ENCODE measurements around the gene ISM1.

Gene ISM1

GRCh38 chr20:13333036-13333435 is 112.0 kb downstream of the ISM1 start:
- no peak for TF ChIP-seq CTCF (conservative IDR thresholded peaks at IDR 0.05)
- no peak for TF ChIP-seq ZFX (IDR thresholded peaks at IDR 0.05)
- no peak overlapping the region for H3K27ac ChIP-seq

- TF ChIP-seq ZFX (IDR thresholded peaks at IDR 0.05) = no peak
- TF ChIP-seq CTCF (conservative IDR thresholded peaks at IDR 0.05) = no peak
- H3K27ac ChIP-seq = no peak overlapping the region
These were observed 112.7 kb downstream of the ISM1 start for GRCh38 chr20:13333793-13334192.

- H3K27ac ChIP-seq = no peak overlapping the region
- TF ChIP-seq CTCF (conservative IDR thresholded peaks at IDR 0.05) (no peak), ZFX (IDR thresholded peaks at IDR 0.05) (no peak)
These were observed 115.4 kb downstream of the ISM1 start for GRCh38 chr20:13336308-13337089.

- no peak overlapping the region for H3K27ac ChIP-seq
- TF ChIP-seq CTCF (conservative IDR thresholded peaks at IDR 0.05) (no peak), ZFX (IDR thresholded peaks at IDR 0.05) (no peak)
These were observed 116.2 kb downstream of the ISM1 start for GRCh38 chr20:13337090-13337784.

- H3K27ac ChIP-seq = no peak overlapping the region
- TF ChIP-seq ZFX (IDR thresholded peaks at IDR 0.05) (no peak), CTCF (conservative IDR thresholded peaks at IDR 0.05) (no peak)
These were observed 117.1 kb downstream of the ISM1 start for GRCh38 chr20:13338097-13338661.

- no peak overlapping the region for H3K27ac ChIP-seq
- TF ChIP-seq CTCF (conservative IDR thresholded peaks at IDR 0.05) (no peak), ZFX (IDR thresholded peaks at IDR 0.05) (no peak)
These were observed 117.9 kb downstream of the ISM1 start for GRCh38 chr20:13338999-13339411.

GRCh38 chr20:13340088-13340487 is 119.0 kb downstream of the ISM1 start:
- TF ChIP-seq ZFX (IDR thresholded peaks at IDR 0.05) (no peak), CTCF (conservative IDR thresholded peaks at IDR 0.05) (no peak)
- H3K27ac ChIP-seq = no peak overlapping the region
